Adrenal gland (tissue), 5 donors: ENCODE results near the gene POLR2M.

Experiments
- CTCF ChIP-seq, 6 experiments: fragments of 450-650 bp in 4 of 6; fragments of 200-600 bp in 2 of 6; sonication (generic) in 1 of 6; IDR thresholded peaks; 1 replicate in 5 of 6; 2 replicates in 1 of 6; pipeline versions ENCODE4 v1.5.1 to v1.8.0; 2016 to 2021; ENCODE audit warnings: antibody characterized with exemption in 6 of 6, mild to moderate bottlenecking in 2 of 6, moderate library complexity in 1 of 6
- POLR2A ChIP-seq, 2 donors: fragments of 450-650 bp; IDR thresholded peaks; one replicate each; pipeline ENCODE4 v1.6.1; 2017; ENCODE audit warnings: antibody characterized with exemption in 2 of 2, mild to moderate bottlenecking in 2 of 2, moderate library complexity in 1 of 2
- donor health status: DM: no; HTN: no; CAD: no.

GRCh38 chr15:57761562-57761961 is 55.0 kb downstream of the POLR2M start:
- TF ChIP-seq POLR2A (IDR thresholded peaks at IDR 0.05) (no peak), CTCF (IDR thresholded peaks at IDR 0.05) (no peak)
